OCI-LY1 (cell line): Measurements from ENCODE around the gene FABP7.

Experiments used
- EZH2 ChIP-seq: fragments of 200-600 bp; sonication (generic), shearing (Covaris generic); IDR thresholded peaks from 2 replicates; pipeline ENCODE4 v1.8.0; 2017; ENCODE audit warnings: borderline replicate concordance, mixed run types, mild to moderate bottlenecking, antibody characterized with exemption, low read length, moderate library complexity, mixed read lengths
- TF ChIP-seq, protein P1 (sequence below): fragments of 200-600 bp; sonication (generic), shearing (Covaris generic); IDR thresholded peaks from 2 replicates; pipeline ENCODE4 v1.5.1; 2017; ENCODE audit warnings: mild to moderate bottlenecking, antibody characterized with exemption, low read length, moderate library complexity, mixed read lengths

DNA sequence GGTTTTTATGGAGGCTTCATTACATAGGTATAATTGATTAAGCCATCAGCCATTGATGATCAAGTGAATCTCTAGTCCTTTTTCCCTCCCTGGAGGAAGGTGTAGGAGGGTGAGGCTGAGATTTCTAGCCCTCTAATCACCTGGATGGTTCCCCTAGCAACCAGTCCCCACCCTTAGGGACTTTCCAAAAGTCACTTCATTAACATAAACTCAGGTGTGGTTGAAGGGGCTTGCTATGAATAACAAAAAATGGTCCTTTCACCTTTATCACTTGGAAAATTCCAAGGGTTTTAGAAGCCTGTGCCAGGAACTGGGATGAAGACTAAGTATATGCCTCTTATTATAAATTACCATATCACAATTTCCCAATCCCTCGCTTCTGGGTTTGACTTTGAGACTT, 49.9 kb downstream of the FABP7 start:
- TF ChIP-seq, protein P1, sequence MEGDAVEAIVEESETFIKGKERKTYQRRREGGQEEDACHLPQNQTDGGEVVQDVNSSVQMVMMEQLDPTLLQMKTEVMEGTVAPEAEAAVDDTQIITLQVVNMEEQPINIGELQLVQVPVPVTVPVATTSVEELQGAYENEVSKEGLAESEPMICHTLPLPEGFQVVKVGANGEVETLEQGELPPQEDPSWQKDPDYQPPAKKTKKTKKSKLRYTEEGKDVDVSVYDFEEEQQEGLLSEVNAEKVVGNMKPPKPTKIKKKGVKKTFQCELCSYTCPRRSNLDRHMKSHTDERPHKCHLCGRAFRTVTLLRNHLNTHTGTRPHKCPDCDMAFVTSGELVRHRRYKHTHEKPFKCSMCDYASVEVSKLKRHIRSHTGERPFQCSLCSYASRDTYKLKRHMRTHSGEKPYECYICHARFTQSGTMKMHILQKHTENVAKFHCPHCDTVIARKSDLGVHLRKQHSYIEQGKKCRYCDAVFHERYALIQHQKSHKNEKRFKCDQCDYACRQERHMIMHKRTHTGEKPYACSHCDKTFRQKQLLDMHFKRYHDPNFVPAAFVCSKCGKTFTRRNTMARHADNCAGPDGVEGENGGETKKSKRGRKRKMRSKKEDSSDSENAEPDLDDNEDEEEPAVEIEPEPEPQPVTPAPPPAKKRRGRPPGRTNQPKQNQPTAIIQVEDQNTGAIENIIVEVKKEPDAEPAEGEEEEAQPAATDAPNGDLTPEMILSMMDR: no peak
- TF ChIP-seq EZH2: no peak
